Measurements from ENCODE around the gene WDR27. TPM values are rescaled to one million over a fixed set of nuclear protein-coding genes. Genes with fewer than 3 reads are reported as not detected.

The WDR27 gene
- total and polyA plus RNA-seq, 2 experiments from 2014 or later, result 27.7 to 29.7 TPM

DNA sequence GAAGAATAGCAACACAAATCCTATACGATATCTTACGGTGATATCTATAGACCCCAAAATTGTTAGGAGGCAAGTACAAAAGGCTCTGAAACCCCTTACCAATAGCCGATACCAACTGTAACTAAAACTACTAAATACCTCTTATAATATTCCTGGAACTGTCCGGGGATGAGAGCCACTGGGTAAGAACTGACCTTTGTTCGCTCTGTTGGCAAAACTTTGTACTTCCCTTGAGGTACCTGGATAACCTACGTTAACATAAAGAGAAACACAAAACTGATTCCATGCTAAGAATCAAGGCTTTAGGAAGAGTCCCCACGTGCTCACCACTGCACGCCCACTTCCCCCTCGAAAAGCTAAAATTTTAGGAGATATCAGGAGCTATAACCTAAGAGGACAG, 12.8 kb upstream of the WDR27 start:
- no peak overlapping the region for H3K27ac ChIP-seq

DNA sequence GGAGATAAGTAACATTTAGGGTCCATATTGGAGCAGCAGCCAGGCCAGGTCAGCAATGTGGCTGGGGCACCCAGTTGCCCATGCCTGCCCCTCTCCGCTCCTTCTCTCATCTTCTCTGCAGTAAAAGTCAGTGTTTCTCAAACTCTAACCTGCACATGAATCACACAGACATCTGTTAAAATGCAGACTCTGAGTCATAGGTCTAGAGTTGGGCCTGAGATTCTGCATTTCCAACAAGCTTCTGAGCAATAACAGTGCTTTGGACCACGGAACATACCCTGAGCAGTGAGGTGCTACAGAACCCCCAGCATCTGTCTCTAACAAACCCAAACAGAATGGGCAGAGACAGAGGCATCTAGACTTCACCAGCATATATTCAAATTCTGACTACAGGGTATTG, 12.3 kb upstream of the WDR27 start:
- Histone ChIP-seq H4K20me1 (ENCODE audit: insufficient read depth, poor library complexity, severe bottlenecking) (peaks cover 12% of the 10 kb centered on the region), H3K36me3 (replicated peaks; ENCODE audit: insufficient read depth, low read depth) (no peaks in the 10 kb centered on the region), H3K9me2 (replicated peaks; ENCODE audit: insufficient read depth) (no peaks in the 10 kb centered on the region), H3K9me3 (ENCODE audit: low read depth) (no peaks in the 10 kb centered on the region), H3K4me1 (ENCODE audit: insufficient read depth) (no peaks in the 10 kb centered on the region), H3K27ac (no peak overlapping the region), H2AFZ (no peak overlapping the region), H3K27me3 (no peaks in the 10 kb centered on the region), H3K79me2 (peaks cover 49% of the 10 kb centered on the region), H3K4me2 (no peak overlapping the region), H3K4me3 (no peak overlapping the region)
- TF ChIP-seq, protein P1, sequence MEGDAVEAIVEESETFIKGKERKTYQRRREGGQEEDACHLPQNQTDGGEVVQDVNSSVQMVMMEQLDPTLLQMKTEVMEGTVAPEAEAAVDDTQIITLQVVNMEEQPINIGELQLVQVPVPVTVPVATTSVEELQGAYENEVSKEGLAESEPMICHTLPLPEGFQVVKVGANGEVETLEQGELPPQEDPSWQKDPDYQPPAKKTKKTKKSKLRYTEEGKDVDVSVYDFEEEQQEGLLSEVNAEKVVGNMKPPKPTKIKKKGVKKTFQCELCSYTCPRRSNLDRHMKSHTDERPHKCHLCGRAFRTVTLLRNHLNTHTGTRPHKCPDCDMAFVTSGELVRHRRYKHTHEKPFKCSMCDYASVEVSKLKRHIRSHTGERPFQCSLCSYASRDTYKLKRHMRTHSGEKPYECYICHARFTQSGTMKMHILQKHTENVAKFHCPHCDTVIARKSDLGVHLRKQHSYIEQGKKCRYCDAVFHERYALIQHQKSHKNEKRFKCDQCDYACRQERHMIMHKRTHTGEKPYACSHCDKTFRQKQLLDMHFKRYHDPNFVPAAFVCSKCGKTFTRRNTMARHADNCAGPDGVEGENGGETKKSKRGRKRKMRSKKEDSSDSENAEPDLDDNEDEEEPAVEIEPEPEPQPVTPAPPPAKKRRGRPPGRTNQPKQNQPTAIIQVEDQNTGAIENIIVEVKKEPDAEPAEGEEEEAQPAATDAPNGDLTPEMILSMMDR (IDR thresholded peaks at IDR 0.05; ENCODE audit: poor library complexity), result no peak
- no peak for TF ChIP-seq EZH2 (IDR thresholded peaks at IDR 0.05; ENCODE audit: borderline replicate concordance)
- WGBS (ENCODE audit: low lambda C conversion rate, missing lambda C conversion rate), result 93% methylated on average over 2 of the region's 2 CpGs
- DNase-seq (ENCODE audit: low spot score), result no peak

More for the DNA sequence above, 12.8 kb upstream of the WDR27 start:
- Histone ChIP-seq H3K9me2 (replicated peaks; ENCODE audit: insufficient read depth) (no peaks in the 10 kb centered on the region), H3K4me1 (ENCODE audit: insufficient read depth) (no peaks in the 10 kb centered on the region), H3K27me3 (no peaks in the 10 kb centered on the region), H3K4me2 (no peak overlapping the region), H3K9me3 (ENCODE audit: low read depth) (no peaks in the 10 kb centered on the region), H3K4me3 (no peak overlapping the region), H3K79me2 (peaks cover 54% of the 10 kb centered on the region), H4K20me1 (ENCODE audit: insufficient read depth, poor library complexity, severe bottlenecking) (peaks cover 17% of the 10 kb centered on the region), H2AFZ (no peak overlapping the region), H3K36me3 (replicated peaks; ENCODE audit: insufficient read depth, low read depth) (no peaks in the 10 kb centered on the region)
- no peak for DNase-seq (ENCODE audit: low spot score)
- WGBS (ENCODE audit: low lambda C conversion rate, missing lambda C conversion rate), result 92% methylated on average over 9 of the region's 9 CpGs
- TF ChIP-seq, protein P1 (IDR thresholded peaks at IDR 0.05; ENCODE audit: poor library complexity), result no peak
- no peak for TF ChIP-seq EZH2 (IDR thresholded peaks at IDR 0.05; ENCODE audit: borderline replicate concordance)
- TF ChIP-seq EZH2phosphoT487 (IDR thresholded peaks at IDR 0.05; ENCODE audit: low read depth, severe bottlenecking, unreplicated experiment), result no peak

DNA sequence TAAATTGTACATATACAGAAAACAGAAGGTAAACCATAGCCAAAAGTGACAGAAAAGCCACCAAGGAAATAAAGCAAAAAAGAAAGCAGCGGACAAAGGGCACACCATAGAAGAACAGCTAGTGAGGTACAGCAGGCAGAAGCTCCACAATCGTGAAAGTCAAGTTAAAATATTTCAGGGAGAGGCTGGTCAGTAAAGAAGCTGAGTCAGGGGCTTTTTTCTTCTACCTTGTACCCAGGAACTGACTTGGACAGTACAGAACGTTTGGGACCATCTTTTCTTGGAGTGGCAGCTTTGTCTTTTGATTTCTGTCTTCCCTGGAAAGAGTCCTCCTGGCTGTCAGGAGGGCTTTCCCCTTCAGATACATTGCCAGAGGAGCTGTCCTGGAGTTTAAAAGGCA, 8.2 kb upstream of the WDR27 start:
- H4K20me1 ChIP-seq (ENCODE audit: insufficient read depth, poor library complexity, severe bottlenecking), result peaks cover 5% of the 10 kb centered on the region
- no peak overlapping the region for H2AFZ ChIP-seq
- DNase-seq (ENCODE audit: low spot score), result no peak
- H3K36me3 ChIP-seq (replicated peaks; ENCODE audit: insufficient read depth, low read depth), result no peaks in the 10 kb centered on the region
- H3K79me2 ChIP-seq, result peaks cover 25% of the 10 kb centered on the region
- no peaks in the 10 kb centered on the region for H3K9me2 ChIP-seq (replicated peaks; ENCODE audit: insufficient read depth)
- no peak overlapping the region for H3K4me3 ChIP-seq
- H3K27me3 ChIP-seq, result no peaks in the 10 kb centered on the region
- WGBS (ENCODE audit: low lambda C conversion rate, missing lambda C conversion rate), result 86% methylated on average over 3 of the region's 3 CpGs
- H3K27ac ChIP-seq, result no peak overlapping the region
- TF ChIP-seq, protein P1 (IDR thresholded peaks at IDR 0.05; ENCODE audit: poor library complexity), result no peak
- TF ChIP-seq EZH2phosphoT487 (IDR thresholded peaks at IDR 0.05; ENCODE audit: low read depth, severe bottlenecking, unreplicated experiment), result no peak
- no peak for TF ChIP-seq EZH2 (IDR thresholded peaks at IDR 0.05; ENCODE audit: borderline replicate concordance)
- no peak overlapping the region for H3K4me2 ChIP-seq
- no peaks in the 10 kb centered on the region for H3K4me1 ChIP-seq (ENCODE audit: insufficient read depth)
- no peaks in the 10 kb centered on the region for H3K9me3 ChIP-seq (ENCODE audit: low read depth)

DNA sequence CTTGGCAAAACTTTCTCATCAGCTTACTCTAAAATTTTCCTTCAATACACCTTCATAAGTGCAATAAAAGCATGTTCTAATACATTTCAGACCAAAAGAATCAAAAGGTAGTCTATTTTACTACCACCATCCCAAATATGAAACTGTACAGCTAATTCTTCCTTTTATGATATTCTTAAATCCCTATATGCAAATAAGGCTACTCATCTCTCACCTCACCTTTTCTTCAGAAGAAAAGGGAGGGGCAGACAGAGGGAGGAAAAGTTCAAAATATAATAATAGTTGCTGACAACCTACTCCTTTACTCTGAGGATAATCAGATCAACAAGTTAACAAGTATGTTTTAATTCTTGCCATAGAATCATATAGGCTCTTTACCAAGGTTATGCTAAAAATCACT, 7.5 kb upstream of the WDR27 start:
- DNase-seq (ENCODE audit: low spot score), result no peak
- H3K4me2 ChIP-seq, result no peak overlapping the region
- H2AFZ ChIP-seq, result no peak overlapping the region
- no peaks in the 10 kb centered on the region for H3K9me3 ChIP-seq (ENCODE audit: low read depth)
- H4K20me1 ChIP-seq (ENCODE audit: insufficient read depth, poor library complexity, severe bottlenecking), result peaks cover 5% of the 10 kb centered on the region
- no peak for TF ChIP-seq EZH2 (IDR thresholded peaks at IDR 0.05; ENCODE audit: borderline replicate concordance)
- no peak for TF ChIP-seq EZH2phosphoT487 (IDR thresholded peaks at IDR 0.05; ENCODE audit: low read depth, severe bottlenecking, unreplicated experiment)
- TF ChIP-seq, protein P1 (IDR thresholded peaks at IDR 0.05; ENCODE audit: poor library complexity), result no peak
- no peaks in the 10 kb centered on the region for H3K36me3 ChIP-seq (replicated peaks; ENCODE audit: insufficient read depth, low read depth)
- H3K27ac ChIP-seq, result no peak overlapping the region
- H3K4me3 ChIP-seq, result no peak overlapping the region
- H3K79me2 ChIP-seq, result peaks cover 32% of the 10 kb centered on the region
- H3K9me2 ChIP-seq (replicated peaks; ENCODE audit: insufficient read depth), result no peaks in the 10 kb centered on the region
- H3K4me1 ChIP-seq (ENCODE audit: insufficient read depth), result peaks cover 5% of the 10 kb centered on the region
- H3K27me3 ChIP-seq, result no peaks in the 10 kb centered on the region
